Erythroblast (primary cell): ENCODE data around the gene TBC1D9B.

Experiments
- GATA1 ChIP-seq: IDR thresholded peaks from 2 replicates; pipeline ENCODE4 v1.6.1; 2011; ENCODE audit warnings: low read depth, mild to moderate bottlenecking, control low read depth, low read length, moderate library complexity
- POLR2A ChIP-seq: IDR thresholded peaks from 2 replicates; pipeline ENCODE4 v1.6.1; 2011; ENCODE audit warnings: mild to moderate bottlenecking, low read length

GRCh38 chr5:179823937-179824744 lies 83.6 kb downstream of the TBC1D9B start:
- no peak for TF ChIP-seq POLR2A
- TF ChIP-seq GATA1, result no peak
